ENCODE results near the gene PLEKHB1.

DNA sequence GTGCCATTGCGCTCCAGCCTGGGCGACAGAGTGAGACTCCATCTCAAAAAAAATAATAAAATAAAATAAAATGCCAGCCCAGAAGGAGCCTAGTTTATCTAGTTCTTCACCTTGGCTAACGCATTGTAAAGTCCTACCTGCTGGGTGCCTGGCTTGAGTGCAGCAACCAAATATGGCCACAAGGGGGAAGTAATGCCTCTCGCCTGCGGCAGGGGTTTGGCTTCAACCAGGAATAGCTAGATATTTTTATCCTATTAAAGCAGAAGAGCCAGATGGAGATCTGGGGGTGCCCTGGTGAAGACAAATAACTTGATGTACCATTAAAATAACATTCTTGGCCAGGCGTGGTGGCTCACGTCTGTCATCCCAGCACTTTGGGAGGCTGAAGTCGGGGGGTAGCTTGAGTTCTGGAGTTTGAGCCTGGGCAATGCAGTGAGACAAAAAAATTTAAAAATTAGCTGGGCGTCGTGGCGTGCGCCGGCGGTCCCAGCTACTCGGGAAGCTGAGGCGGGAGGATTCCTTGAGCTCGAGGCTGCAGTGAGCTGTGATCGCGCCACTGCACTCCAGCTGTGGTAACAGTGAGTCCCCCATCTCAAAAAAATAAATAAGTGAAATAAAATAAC lies 20.6 kb upstream of the PLEKHB1 start:
- no peak for TF ChIP-seq POLR2A (IDR thresholded peaks at IDR 0.05)
- TF ChIP-seq, protein P1, sequence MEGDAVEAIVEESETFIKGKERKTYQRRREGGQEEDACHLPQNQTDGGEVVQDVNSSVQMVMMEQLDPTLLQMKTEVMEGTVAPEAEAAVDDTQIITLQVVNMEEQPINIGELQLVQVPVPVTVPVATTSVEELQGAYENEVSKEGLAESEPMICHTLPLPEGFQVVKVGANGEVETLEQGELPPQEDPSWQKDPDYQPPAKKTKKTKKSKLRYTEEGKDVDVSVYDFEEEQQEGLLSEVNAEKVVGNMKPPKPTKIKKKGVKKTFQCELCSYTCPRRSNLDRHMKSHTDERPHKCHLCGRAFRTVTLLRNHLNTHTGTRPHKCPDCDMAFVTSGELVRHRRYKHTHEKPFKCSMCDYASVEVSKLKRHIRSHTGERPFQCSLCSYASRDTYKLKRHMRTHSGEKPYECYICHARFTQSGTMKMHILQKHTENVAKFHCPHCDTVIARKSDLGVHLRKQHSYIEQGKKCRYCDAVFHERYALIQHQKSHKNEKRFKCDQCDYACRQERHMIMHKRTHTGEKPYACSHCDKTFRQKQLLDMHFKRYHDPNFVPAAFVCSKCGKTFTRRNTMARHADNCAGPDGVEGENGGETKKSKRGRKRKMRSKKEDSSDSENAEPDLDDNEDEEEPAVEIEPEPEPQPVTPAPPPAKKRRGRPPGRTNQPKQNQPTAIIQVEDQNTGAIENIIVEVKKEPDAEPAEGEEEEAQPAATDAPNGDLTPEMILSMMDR (IDR thresholded peaks at IDR 0.05) = peak; percentile 84 to 95 (median 91)
- TF ChIP-seq POLR2AphosphoS5 (IDR thresholded peaks at IDR 0.05) = no peak

Measured in transverse colon (tissue), 4 donors.